Tibial artery (tissue), 4 donors: Measurements from ENCODE around the gene RELB.
"Not testable (repeated sequence)": the region's sequence is repeated elsewhere in the genome, so short reads cannot be mapped to it uniquely, and the experiment has no call there.

Source experiments
- DNase-seq, 2 donors: peaks; one replicate each; pipeline ENCODE4 v3.0.0-alpha.2; 2019
- H3K27ac ChIP-seq, 2 donors: fragments of 200-600 bp; sonication (generic) in 1 of 2; 1 replicate in 1 of 2; 2 replicates in 1 of 2; pipeline ENCODE4 v1.5.1; 2018 to 2019; ENCODE audit warnings: mild to moderate bottlenecking in 1 of 2
- H3K27me3 ChIP-seq, 2 donors: fragments of 200-600 bp; sonication (generic) in 1 of 2; one replicate each; pipeline versions ENCODE4 v1.5.1 to v1.6.0; 2016 to 2019
- H3K36me3 ChIP-seq, 3 donors: fragments of 200-600 bp; sonication (generic) in 2 of 3; one replicate each; pipeline ENCODE4 v1.5.1; 2016 to 2019; ENCODE audit warnings: mild to moderate bottlenecking in 2 of 3
- H3K4me1 ChIP-seq, 4 donors: fragments of 200-600 bp; sonication (generic) in 2 of 4; 1 replicate in 3 of 4; 2 replicates in 1 of 4; pipeline ENCODE4 v1.5.1; 2016 to 2019
- H3K4me3 ChIP-seq, 2 donors: fragments of 200-600 bp; sonication (generic) in 1 of 2; 1 replicate in 1 of 2; 2 replicates in 1 of 2; pipeline ENCODE4 v1.5.1; 2018 to 2019; ENCODE audit warnings: mild to moderate bottlenecking in 2 of 2
- H3K9me3 ChIP-seq, 3 donors: fragments of 200-600 bp; sonication (generic) in 1 of 3; one replicate each; pipeline ENCODE4 v1.5.1; 2016 to 2019
- CTCF ChIP-seq, 2 experiments: fragments of 200-600 bp in 1 of 2; fragments of 450-650 bp in 1 of 2; IDR thresholded peaks; one replicate each; pipeline ENCODE4 v1.5.1; 2017 to 2019; ENCODE audit warnings: antibody characterized with exemption in 2 of 2, mild to moderate bottlenecking in 1 of 2, moderate library complexity in 1 of 2
- intact Hi-C: fragments of 100-400 bp; cut with DNase I; formaldehyde crosslinking; loops from one replicate; pipeline ENCODE4 v1.15.0; 2023; ENCODE audit warnings: low total_unique reads

RELB gene

GRCh38 chr19:44993526-44993925, 7.7 kb upstream of the RELB start:
- H3K4me3 ChIP-seq = no peak overlapping the region
- intact Hi-C loops = loop anchor here (10.0 kb wide), 1 partner anchor 261 kb away; the partner anchor contains the start of gene MARK4
- peaks cover 32 to 55% (median 34%) of the 10 kb centered on the region in 3 donors for H3K36me3 ChIP-seq
- H3K27me3 ChIP-seq = no peaks in the 10 kb centered on the region
- TF ChIP-seq CTCF (IDR thresholded peaks at IDR 0.05) = no peak
- no peak for DNase-seq
- no peak overlapping the region for H3K27ac ChIP-seq
- no peaks in the 10 kb centered on the region for H3K9me3 ChIP-seq
- no peaks in the 10 kb centered on the region for H3K4me1 ChIP-seq

- Histone ChIP-seq H3K9me3 (no peaks in the 10 kb centered on the region), H3K27ac (no peak overlapping the region), H3K27me3 (no peaks in the 10 kb centered on the region), H3K4me3 (no peak overlapping the region), H3K4me1 (no peaks in the 10 kb centered on the region), H3K36me3 (peaks cover 32 to 50% (median 34%) of the 10 kb centered on the region in 3 donors)
- DNase-seq = no peak
- TF ChIP-seq CTCF (IDR thresholded peaks at IDR 0.05) = no peak
- intact Hi-C loops = loop anchor here (10.0 kb wide), 1 partner anchor 261 kb away; the partner anchor contains the start of gene MARK4
Observed at GRCh38 chr19:44993926-44994537, 7.2 kb upstream of the RELB start.

GRCh38 chr19:44998025-44998424, 3.2 kb upstream of the RELB start:
- H3K27ac ChIP-seq = no peak overlapping the region
- peaks cover 0 to 12% (median 8%) of the 10 kb centered on the region in 4 donors for H3K4me1 ChIP-seq
- no peak overlapping the region for H3K4me3 ChIP-seq
- DNase-seq = no peak
- H3K36me3 ChIP-seq = peaks cover 0 to 10% (median 1%) of the 10 kb centered on the region in 3 donors
- TF ChIP-seq CTCF (IDR thresholded peaks at IDR 0.05) = no peak
- H3K27me3 ChIP-seq = no peaks in the 10 kb centered on the region
- intact Hi-C loops = loop anchor here (10.0 kb wide), 1 partner anchor 257 kb away; the partner anchor contains the start of gene MARK4
- no peaks in the 10 kb centered on the region for H3K9me3 ChIP-seq

- intact Hi-C loops = loop anchor here (10.0 kb wide), 1 partner anchor 255 kb away; the partner anchor contains the start of gene MARK4
Observed at GRCh38 chr19:44999131-44999925, 1.9 kb upstream of the RELB start.

GRCh38 chr19:45000665-45001064, 599 bp upstream of the RELB start:
- not testable (repeated sequence) for H3K9me3 ChIP-seq, H3K36me3 ChIP-seq, DNase-seq, H3K27me3 ChIP-seq
- Histone ChIP-seq H3K4me1 (peaks cover 0 to 12% (median 8%) of the 10 kb centered on the region in 4 donors), H3K27ac (peak overlapping the region; percentile 50 to 97), H3K4me3 (peak overlapping the region; percentile 81 to 97)
- intact Hi-C loops = loop anchor here (5.0 kb wide), 1 partner anchor 43 kb away; the partner anchor contains the start of gene CLPTM1

More at GRCh38 chr19:44999131-44999925, 1.9 kb upstream of the RELB start:
- H3K9me3 ChIP-seq, H3K27ac ChIP-seq, H3K4me3 ChIP-seq, DNase-seq, H3K27me3 ChIP-seq, H3K36me3 ChIP-seq: not testable (repeated sequence)
- peaks cover 0 to 12% (median 8%) of the 10 kb centered on the region in 4 donors for H3K4me1 ChIP-seq

- H3K9me3 ChIP-seq = no peaks in the 10 kb centered on the region
Observed at GRCh38 chr19:45003485-45003884, 2.2 kb downstream of the RELB start.

More at GRCh38 chr19:45003485-45003884, 2.2 kb downstream of the RELB start:
- no peak for TF ChIP-seq CTCF (IDR thresholded peaks at IDR 0.05)
- peaks cover 0 to 12% (median 8%) of the 10 kb centered on the region in 4 donors for H3K4me1 ChIP-seq
- H3K36me3 ChIP-seq = no peaks in the 10 kb centered on the region
- H3K27ac ChIP-seq = no peak overlapping the region
- no peak for DNase-seq
- no peak overlapping the region for H3K4me3 ChIP-seq
- no peaks in the 10 kb centered on the region for H3K27me3 ChIP-seq
- intact Hi-C loops = loop anchor here (5.0 kb wide), 1 partner anchor 46 kb away; the partner anchor contains the start of gene CLPTM1
